Measurements from ENCODE around the gene ANKUB1.
"Not testable (repeated sequence)": the region's sequence is repeated elsewhere in the genome, so short reads cannot be mapped to it uniquely, and the experiment has no call there.

Gene ANKUB1

DNA sequence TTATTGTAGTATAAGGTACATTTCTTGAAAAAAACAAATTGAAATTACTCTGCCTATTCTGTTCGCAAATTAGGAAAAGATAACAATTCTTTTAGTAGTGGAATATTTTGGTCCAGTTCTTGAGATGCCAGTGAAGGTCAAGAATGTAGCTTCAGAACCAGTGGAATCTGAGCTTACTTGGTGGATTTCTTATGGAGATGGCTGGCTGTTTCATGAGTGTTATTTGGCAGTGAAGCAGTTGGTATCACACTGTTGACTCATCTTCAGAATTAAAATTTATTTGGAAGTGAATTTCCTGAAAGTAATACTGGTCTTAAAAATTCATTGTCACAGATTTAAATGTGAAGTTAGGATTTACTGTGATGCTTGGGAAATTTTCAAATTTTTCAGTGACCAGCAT, 39.7 kb upstream of the ANKUB1 start:
- H3K79me2 ChIP-seq (ENCODE audit: insufficient read depth, low read depth) = peaks cover 35% of the 10 kb centered on the region; the same call in 1 of the 2 replicates

DNA sequence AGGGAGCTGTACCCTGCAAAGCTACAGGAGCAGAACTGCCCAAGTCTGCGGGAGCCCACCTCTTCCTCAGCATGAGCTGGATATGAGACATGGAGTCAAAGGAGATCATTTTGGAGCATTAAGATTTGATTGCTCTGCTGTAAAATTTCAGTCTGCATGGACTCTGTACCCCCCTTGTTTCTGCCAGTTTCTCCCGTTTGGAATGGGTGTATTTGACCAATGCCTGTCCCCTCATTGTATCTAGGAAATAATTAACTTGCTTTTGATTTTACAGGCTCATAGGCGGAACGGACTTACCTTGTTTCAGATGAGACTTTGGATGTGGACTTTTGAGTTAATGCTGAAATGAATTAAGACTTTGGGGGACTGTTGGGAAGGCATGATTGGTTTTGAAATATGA, 39.0 kb upstream of the ANKUB1 start:
- H3K79me2 ChIP-seq (ENCODE audit: insufficient read depth, low read depth) = peaks cover 43% of the 10 kb centered on the region; the same call in 1 of the 2 replicates

More for the DNA sequence above, 39.7 kb upstream of the ANKUB1 start:
- no peak overlapping the region for H2AFZ ChIP-seq (ENCODE audit: low read depth)
- 0 out of 2 replicates have a peak, but pooled peaks cover 2% of the 10 kb centered on the region for H4K20me1 ChIP-seq (ENCODE audit: insufficient read depth)
- no peak overlapping the region for H3K27ac ChIP-seq
- no peaks in the 10 kb centered on the region for H3K36me3 ChIP-seq (ENCODE audit: insufficient read depth)
- H3K4me2 ChIP-seq = no peak overlapping the region
- H3K27me3 ChIP-seq (ENCODE audit: insufficient read depth, low read depth) = no peaks in the 10 kb centered on the region
- no peak overlapping the region for H3K9ac ChIP-seq
- TF ChIP-seq, protein P1, sequence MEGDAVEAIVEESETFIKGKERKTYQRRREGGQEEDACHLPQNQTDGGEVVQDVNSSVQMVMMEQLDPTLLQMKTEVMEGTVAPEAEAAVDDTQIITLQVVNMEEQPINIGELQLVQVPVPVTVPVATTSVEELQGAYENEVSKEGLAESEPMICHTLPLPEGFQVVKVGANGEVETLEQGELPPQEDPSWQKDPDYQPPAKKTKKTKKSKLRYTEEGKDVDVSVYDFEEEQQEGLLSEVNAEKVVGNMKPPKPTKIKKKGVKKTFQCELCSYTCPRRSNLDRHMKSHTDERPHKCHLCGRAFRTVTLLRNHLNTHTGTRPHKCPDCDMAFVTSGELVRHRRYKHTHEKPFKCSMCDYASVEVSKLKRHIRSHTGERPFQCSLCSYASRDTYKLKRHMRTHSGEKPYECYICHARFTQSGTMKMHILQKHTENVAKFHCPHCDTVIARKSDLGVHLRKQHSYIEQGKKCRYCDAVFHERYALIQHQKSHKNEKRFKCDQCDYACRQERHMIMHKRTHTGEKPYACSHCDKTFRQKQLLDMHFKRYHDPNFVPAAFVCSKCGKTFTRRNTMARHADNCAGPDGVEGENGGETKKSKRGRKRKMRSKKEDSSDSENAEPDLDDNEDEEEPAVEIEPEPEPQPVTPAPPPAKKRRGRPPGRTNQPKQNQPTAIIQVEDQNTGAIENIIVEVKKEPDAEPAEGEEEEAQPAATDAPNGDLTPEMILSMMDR (conservative IDR thresholded peaks at IDR 0.05; ENCODE audit: low read depth, low read length) = no peak
- no peaks in the 10 kb centered on the region for H3K4me1 ChIP-seq (ENCODE audit: low read depth, poor library complexity, severe bottlenecking)
- H3K4me3 ChIP-seq (IDR thresholded peaks at IDR 0.05; ENCODE audit: insufficient read depth, low read depth, low read length) = no peak overlapping the region

DNA sequence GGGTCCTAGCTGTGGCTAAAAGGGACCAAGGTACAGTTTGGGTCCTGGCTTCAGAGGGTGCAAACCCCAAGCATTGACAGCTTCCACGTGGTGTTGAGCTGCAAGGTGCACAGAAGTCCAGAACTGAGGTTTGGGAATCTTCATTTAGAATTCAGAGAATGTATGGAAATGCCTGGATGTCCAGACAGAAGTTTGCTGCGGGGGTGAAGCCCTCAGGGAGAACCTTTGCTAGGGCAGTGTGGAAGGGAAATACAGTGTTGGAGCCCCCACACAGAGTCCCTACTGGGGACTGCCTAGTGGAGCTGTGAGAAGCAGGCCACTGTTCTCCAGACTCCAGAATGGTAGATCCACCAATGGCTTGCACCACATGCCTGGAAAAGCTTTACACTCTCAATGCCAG, 38.5 kb upstream of the ANKUB1 start:
- Histone ChIP-seq H3K27me3 (ENCODE audit: insufficient read depth, low read depth) (no peaks in the 10 kb centered on the region), H3K79me2 (ENCODE audit: insufficient read depth, low read depth) (peaks cover 44% of the 10 kb centered on the region; the same call in 1 of the 2 replicates), H4K20me1 (ENCODE audit: insufficient read depth) (0 out of 2 replicates have a peak, but pooled peaks cover 2% of the 10 kb centered on the region), H3K4me1 (ENCODE audit: low read depth, poor library complexity, severe bottlenecking) (no peaks in the 10 kb centered on the region), H3K9ac (no peak overlapping the region), H3K4me3 (IDR thresholded peaks at IDR 0.05; ENCODE audit: insufficient read depth, low read depth, low read length) (no peak overlapping the region), H3K4me2 (no peak overlapping the region), H3K27ac (no peak overlapping the region), H2AFZ (ENCODE audit: low read depth) (no peak overlapping the region), H3K36me3 (ENCODE audit: insufficient read depth) (no peaks in the 10 kb centered on the region)
- TF ChIP-seq, protein P1 (conservative IDR thresholded peaks at IDR 0.05; ENCODE audit: low read depth, low read length) = no peak

More for the DNA sequence above, 39.0 kb upstream of the ANKUB1 start:
- Histone ChIP-seq H3K9ac (no peak overlapping the region), H3K36me3 (ENCODE audit: insufficient read depth) (no peaks in the 10 kb centered on the region), H3K4me2 (no peak overlapping the region), H4K20me1 (ENCODE audit: insufficient read depth) (0 out of 2 replicates have a peak, but pooled peaks cover 2% of the 10 kb centered on the region), H3K4me1 (ENCODE audit: low read depth, poor library complexity, severe bottlenecking) (no peaks in the 10 kb centered on the region), H2AFZ (ENCODE audit: low read depth) (no peak overlapping the region), H3K27ac (no peak overlapping the region), H3K4me3 (IDR thresholded peaks at IDR 0.05; ENCODE audit: insufficient read depth, low read depth, low read length) (no peak overlapping the region), H3K27me3 (ENCODE audit: insufficient read depth, low read depth) (no peaks in the 10 kb centered on the region)
- TF ChIP-seq, protein P1 (conservative IDR thresholded peaks at IDR 0.05; ENCODE audit: low read depth, low read length) = no peak

DNA sequence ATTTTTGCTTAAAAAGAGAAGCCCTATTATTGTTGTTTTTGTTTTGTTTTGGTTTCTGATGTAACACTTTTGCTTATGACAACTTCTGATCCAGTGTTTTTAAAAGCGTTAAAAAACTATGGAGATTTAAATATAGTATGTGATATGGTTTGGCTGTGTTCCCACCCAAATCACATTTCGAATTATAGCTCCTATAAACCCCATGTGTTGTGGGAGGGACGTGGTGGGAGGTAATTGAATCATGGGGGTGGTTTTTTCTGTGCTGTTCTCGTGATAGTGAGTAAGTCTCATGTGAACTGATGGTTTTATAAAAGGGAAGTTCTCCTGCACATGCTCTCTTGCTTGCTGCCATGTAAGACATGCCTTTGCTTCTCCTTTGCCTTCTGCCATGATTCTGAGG, 37.3 kb upstream of the ANKUB1 start:
- peaks cover 35% of the 10 kb centered on the region; the same call in 1 of the 2 replicates for H3K79me2 ChIP-seq (ENCODE audit: insufficient read depth, low read depth)
- H2AFZ ChIP-seq (ENCODE audit: low read depth); H3K27ac ChIP-seq; H3K4me1 ChIP-seq (ENCODE audit: low read depth, poor library complexity, severe bottlenecking); H3K9ac ChIP-seq; H3K4me2 ChIP-seq; H3K27me3 ChIP-seq (ENCODE audit: insufficient read depth, low read depth); H3K36me3 ChIP-seq (ENCODE audit: insufficient read depth); H3K4me3 ChIP-seq (IDR thresholded peaks at IDR 0.05; ENCODE audit: insufficient read depth, low read depth, low read length); H4K20me1 ChIP-seq (ENCODE audit: insufficient read depth): not testable (repeated sequence)

DNA sequence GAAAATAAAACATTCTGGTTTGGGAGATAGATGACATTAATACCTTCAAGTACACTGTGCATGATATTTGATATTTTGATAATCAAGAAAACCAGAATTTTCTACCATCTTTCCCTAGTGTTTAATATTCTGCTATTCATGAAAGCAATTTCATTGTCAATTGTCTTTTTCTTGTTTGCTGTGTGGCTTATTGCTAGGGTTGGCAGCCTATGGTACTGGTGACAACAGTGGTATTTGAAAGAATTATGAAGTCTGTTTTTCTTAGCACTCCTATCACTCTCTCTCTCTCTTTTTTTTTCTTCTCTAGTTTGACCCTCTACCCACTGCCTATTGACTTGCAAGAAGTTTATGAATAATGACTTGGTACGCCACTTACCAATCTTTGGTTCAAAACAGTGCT, 36.0 kb upstream of the ANKUB1 start:
- no peak overlapping the region for H3K4me3 ChIP-seq (IDR thresholded peaks at IDR 0.05; ENCODE audit: insufficient read depth, low read depth, low read length)
- H3K4me1 ChIP-seq (ENCODE audit: low read depth, poor library complexity, severe bottlenecking) = no peaks in the 10 kb centered on the region
- no peak overlapping the region for H2AFZ ChIP-seq (ENCODE audit: low read depth)
- no peak overlapping the region for H3K9ac ChIP-seq
- no peaks in the 10 kb centered on the region for H4K20me1 ChIP-seq (ENCODE audit: insufficient read depth)
- TF ChIP-seq, protein P1 (conservative IDR thresholded peaks at IDR 0.05; ENCODE audit: low read depth, low read length) = no peak
- H3K27ac ChIP-seq = no peak overlapping the region
- H3K79me2 ChIP-seq (ENCODE audit: insufficient read depth, low read depth) = peaks cover 41% of the 10 kb centered on the region; the same call in 1 of the 2 replicates
- H3K36me3 ChIP-seq (ENCODE audit: insufficient read depth) = no peaks in the 10 kb centered on the region
- H3K27me3 ChIP-seq (ENCODE audit: insufficient read depth, low read depth) = no peaks in the 10 kb centered on the region
- no peak overlapping the region for H3K4me2 ChIP-seq

Data from KMS-11 (cell line).